ENCODE measurements around the gene NRXN3.

The NRXN3 gene

GRCh38 chr14:79724934-79725717, 1555.0 kb downstream of the NRXN3 start:
- TF ChIP-seq CTCF (IDR thresholded peaks at IDR 0.05; ENCODE audit: low read depth, low read length, missing control alignments): no peak
- DNase-seq (ENCODE audit: extremely low read depth, low read depth): no peak
- H3K4me3 ChIP-seq (replicated peaks; ENCODE audit: low read depth, low read length): no peak overlapping the region

- no peak for DNase-seq (ENCODE audit: extremely low read depth, low read depth)
- no peak overlapping the region for H3K4me3 ChIP-seq (replicated peaks; ENCODE audit: low read depth, low read length)
- no peak for TF ChIP-seq CTCF (IDR thresholded peaks at IDR 0.05; ENCODE audit: low read depth, low read length, missing control alignments)
Observed at GRCh38 chr14:79727900-79728299, 1557.7 kb downstream of the NRXN3 start.

- no peak for TF ChIP-seq CTCF (IDR thresholded peaks at IDR 0.05; ENCODE audit: low read depth, low read length, missing control alignments)
- no peak overlapping the region for H3K4me3 ChIP-seq (replicated peaks; ENCODE audit: low read depth, low read length)
- DNase-seq (ENCODE audit: extremely low read depth, low read depth): no peak
Observed at GRCh38 chr14:79728331-79728730, 1558.2 kb downstream of the NRXN3 start.

GRCh38 chr14:79729731-79730130, 1559.6 kb downstream of the NRXN3 start:
- no peak for DNase-seq (ENCODE audit: extremely low read depth, low read depth)
- no peak overlapping the region for H3K4me3 ChIP-seq (replicated peaks; ENCODE audit: low read depth, low read length)
- no peak for TF ChIP-seq CTCF (IDR thresholded peaks at IDR 0.05; ENCODE audit: low read depth, low read length, missing control alignments)

GRCh38 chr14:79730196-79730595, 1560.0 kb downstream of the NRXN3 start:
- TF ChIP-seq CTCF (IDR thresholded peaks at IDR 0.05; ENCODE audit: low read depth, low read length, missing control alignments): no peak
- DNase-seq (ENCODE audit: extremely low read depth, low read depth): no peak
- no peak overlapping the region for H3K4me3 ChIP-seq (replicated peaks; ENCODE audit: low read depth, low read length)

- no peak overlapping the region for H3K4me3 ChIP-seq (replicated peaks; ENCODE audit: low read depth, low read length)
- TF ChIP-seq CTCF (IDR thresholded peaks at IDR 0.05; ENCODE audit: low read depth, low read length, missing control alignments): no peak
- no peak for DNase-seq (ENCODE audit: extremely low read depth, low read depth)
Observed at GRCh38 chr14:79730953-79731352, 1560.8 kb downstream of the NRXN3 start.

Measured in HFF-Myc (cell line).